ENCODE data around the gene A1BG.

- no peak for TF ChIP-seq CTCF (IDR thresholded peaks at IDR 0.05)
- TF ChIP-seq POLR2A (IDR thresholded peaks at IDR 0.05), result no peak
These were observed 28.3 kb upstream of the A1BG start for GRCh38 chr19:58381460-58382212.

Measured in thyroid gland (tissue), 4 donors.